H9 (cell line): ENCODE data around the gene ERO1B. TPM values are rescaled to one million over a fixed set of nuclear protein-coding genes. Genes with fewer than 3 reads are reported as not detected.

ENCODE experiments used
- DNase-seq: peaks from one replicate; pipeline ENCODE4 v3.0.0-alpha.2; 2017
- H2AFZ ChIP-seq: one replicate; pipeline ENCODE4 v1.6.1; 2013; ENCODE audit warnings: mild to moderate bottlenecking, low read length, control low read depth, moderate library complexity
- H2AK5ac ChIP-seq: 2 replicates; pipeline ENCODE4 v1.6.1; 2013; ENCODE audit warnings: low read length, control low read depth, mixed read lengths; ENCODE audit not compliant: insufficient read length
- H2BK120ac ChIP-seq: one replicate; pipeline ENCODE4 v1.6.1; 2013; ENCODE audit warnings: low read depth, mild to moderate bottlenecking, low read length, control low read depth, inconsistent platforms; ENCODE audit not compliant: poor library complexity, severe bottlenecking
- H2BK12ac ChIP-seq: 2 replicates; pipeline ENCODE4 v1.6.1; 2013; ENCODE audit warnings: low read length, control low read depth, mixed read lengths, low read depth; ENCODE audit not compliant: insufficient read length
- H2BK15ac ChIP-seq: 2 replicates; pipeline ENCODE4 v1.6.1; 2013; ENCODE audit warnings: low read depth, low read length, control low read depth
- H2BK20ac ChIP-seq: one replicate; pipeline ENCODE4 v1.6.1; 2013; ENCODE audit warnings: low read depth, mild to moderate bottlenecking, low read length, control low read depth, inconsistent platforms; ENCODE audit not compliant: poor library complexity, severe bottlenecking
- H2BK5ac ChIP-seq: 2 replicates; pipeline ENCODE4 v1.6.1; 2013; ENCODE audit warnings: low read length, control low read depth, mixed read lengths; ENCODE audit not compliant: insufficient read length
- H3K14ac ChIP-seq: 2 replicates; pipeline ENCODE4 v1.6.1; 2013; ENCODE audit warnings: low read length, control low read depth; ENCODE audit not compliant: insufficient read depth
- H3K18ac ChIP-seq: 2 replicates; pipeline ENCODE4 v1.6.1; 2013; ENCODE audit warnings: low read depth, mild to moderate bottlenecking, mixed read lengths, low read length, control low read depth; ENCODE audit not compliant: insufficient read length
- H3K23ac ChIP-seq: 2 replicates; pipeline ENCODE4 v1.6.1; 2013; ENCODE audit warnings: low read length, control low read depth, mixed read lengths, low read depth; ENCODE audit not compliant: insufficient read length
- H3K23me2 ChIP-seq: 2 replicates; pipeline ENCODE4 v1.6.1; 2013; ENCODE audit warnings: low read depth, mild to moderate bottlenecking, mixed read lengths, low read length, control low read depth; ENCODE audit not compliant: insufficient read length, poor library complexity, severe bottlenecking
- H3K27ac ChIP-seq: 2 replicates; pipeline ENCODE4 v1.5.1; 2013; ENCODE audit warnings: low read length, control low read depth, mixed read lengths, low read depth; ENCODE audit not compliant: insufficient read length
- H3K27me3 ChIP-seq: 2 replicates; pipeline ENCODE4 v1.6.1; 2013; ENCODE audit warnings: low read length, control low read depth, inconsistent platforms; ENCODE audit not compliant: insufficient read depth
- H3K4ac ChIP-seq: 2 replicates; pipeline ENCODE4 v1.6.1; 2013; ENCODE audit warnings: low read depth, mild to moderate bottlenecking, control low read depth, inconsistent platforms, low read length, moderate library complexity
- H3K4me1 ChIP-seq: 2 replicates; pipeline ENCODE4 v1.6.1; 2013; ENCODE audit warnings: low read length, control low read depth, inconsistent platforms; ENCODE audit not compliant: insufficient read depth
- H3K4me2 ChIP-seq: 2 replicates; pipeline ENCODE4 v1.6.1; 2013; ENCODE audit warnings: low read length, control low read depth, mixed read lengths; ENCODE audit not compliant: insufficient read length, insufficient read depth
- H3K56ac ChIP-seq: 2 replicates; pipeline ENCODE4 v1.6.1; 2013; ENCODE audit warnings: low read depth, mild to moderate bottlenecking, mixed read lengths, low read length, control low read depth; ENCODE audit not compliant: insufficient read length
- H3K79me1 ChIP-seq: 2 replicates; pipeline ENCODE4 v1.6.1; 2013; ENCODE audit warnings: low read depth, mild to moderate bottlenecking, moderate library complexity, low read length, control low read depth, inconsistent platforms; ENCODE audit not compliant: insufficient read depth, poor library complexity, severe bottlenecking
- H3K79me2 ChIP-seq: 2 replicates; pipeline ENCODE4 v1.6.1; 2013; ENCODE audit warnings: low read length, control low read depth, inconsistent platforms; ENCODE audit not compliant: insufficient read depth
- H3K9ac ChIP-seq: 2 replicates; pipeline ENCODE4 v1.6.1; 2013; ENCODE audit warnings: low read length, control low read depth, mixed read lengths; ENCODE audit not compliant: insufficient read length; ENCODE audit errors: extremely low read depth
- H3K9me3 ChIP-seq: one replicate; pipeline ENCODE4 v1.6.1; 2013; ENCODE audit warnings: low read depth, low read length, inconsistent platforms; ENCODE audit not compliant: control insufficient read depth
- H3T11ph ChIP-seq: one replicate; pipeline ENCODE4 v1.6.1; 2013; ENCODE audit warnings: mild to moderate bottlenecking, low read length, control low read depth, inconsistent platforms
- H4K20me1 ChIP-seq: one replicate; pipeline ENCODE4 v1.6.1; 2013; ENCODE audit not compliant: control insufficient read depth, insufficient read length, insufficient read depth
- H4K5ac ChIP-seq: 2 replicates; pipeline ENCODE4 v1.6.1; 2013; ENCODE audit warnings: low read depth, mild to moderate bottlenecking, mixed read lengths, low read length, control low read depth; ENCODE audit not compliant: insufficient read length
- H4K8ac ChIP-seq: replicated peaks from 2 replicates; pipeline ENCODE4 v1.6.1; 2013; ENCODE audit warnings: low read length, control low read depth, mixed read lengths, low read depth; ENCODE audit not compliant: insufficient read length
- H4K91ac ChIP-seq: 2 replicates; pipeline ENCODE4 v1.6.1; 2013; ENCODE audit warnings: low read depth, mild to moderate bottlenecking, moderate library complexity, mixed read lengths, low read length, control low read depth; ENCODE audit not compliant: insufficient read length
- H3K27ac Mint-ChIP-seq, 3 experiments: 2 replicates in 2 of 3; 3 replicates in 1 of 3; pipeline ENCODE4 v1.8.0; 2020 to 2021; ENCODE audit warnings: mixed read lengths in 3 of 3, mild to moderate bottlenecking in 1 of 3, moderate library complexity in 1 of 3
- H3K27me3 Mint-ChIP-seq: 2 replicates; pipeline ENCODE4 v1.8.0; 2021; ENCODE audit warnings: low read depth, mild to moderate bottlenecking, moderate library complexity, mixed read lengths
- H3K36me3 Mint-ChIP-seq, 3 experiments: 2 replicates in 2 of 3; 3 replicates in 1 of 3; pipeline ENCODE4 v1.8.0; 2020 to 2021; ENCODE audit warnings: low read depth in 3 of 3, mixed read lengths in 3 of 3; ENCODE audit not compliant: insufficient read depth in 1 of 3
- H3K4me1 Mint-ChIP-seq, 2 experiments: 2 replicates each; pipeline ENCODE4 v1.8.0; 2020; ENCODE audit warnings: mixed read lengths in 2 of 2
- H3K4me3 Mint-ChIP-seq, 2 experiments: 2 replicates in 1 of 2; 3 replicates in 1 of 2; pipeline ENCODE4 v1.8.0; 2020 to 2021; ENCODE audit warnings: mild to moderate bottlenecking in 2 of 2, mixed read lengths in 2 of 2, moderate library complexity in 1 of 2
- H3K9me3 Mint-ChIP-seq, 2 experiments: 2 replicates in 1 of 2; 3 replicates in 1 of 2; pipeline ENCODE4 v1.8.0; 2020; ENCODE audit warnings: mild to moderate bottlenecking in 2 of 2, mixed read lengths in 2 of 2, moderate library complexity in 1 of 2
- WGBS: extraction: QIAGEN DNeasy Blood & Tissue Kit; methylation state at CpG from one replicate; pipeline ENCODE4 v1.1.7; 2013; ENCODE audit warnings: missing lambda C conversion rate, low lambda C conversion rate, mixed read lengths; ENCODE audit not compliant: insufficient read length; ENCODE audit errors: extremely low coverage; 5-methylcytosine and 5-hydroxymethylcytosine counted together
- total RNA-seq: library from RNA; stranded (reverse); gene quantifications from 2 replicates; pipeline ENCODE4 v1.2.1, GENCODE V29; 2021
- TF ChIP-seq, protein P1 (sequence below): fragments of 200-600 bp; sonication (generic); conservative IDR thresholded peaks from 3 replicates; pipeline ENCODE4 v1.8.0; 2021; ENCODE audit warnings: antibody characterized with exemption, mild to moderate bottlenecking

ERO1B gene
- total RNA-seq, 1 experiment from 2014 or later, result 1.5 TPM

- no peak overlapping the region for H4K8ac ChIP-seq
- H3T11ph ChIP-seq, result no peak overlapping the region
- H2BK20ac ChIP-seq, result no peak overlapping the region
- H2BK12ac ChIP-seq, result no peak overlapping the region
- no peak overlapping the region for H3K18ac ChIP-seq
- no peaks in the 10 kb centered on the region for H3K27me3 ChIP-seq
- Mint-ChIP-seq H3K36me3 (no peaks in the 10 kb centered on the region), H3K4me3 (no peak overlapping the region), H3K27ac (no peak overlapping the region), H3K4me1 (no peaks in the 10 kb centered on the region), H3K27me3 (no peaks in the 10 kb centered on the region), H3K9me3 (no peaks in the 10 kb centered on the region)
- no peak for DNase-seq
- no peak overlapping the region for H4K91ac ChIP-seq
- H3K23me2 ChIP-seq, result no peaks in the 10 kb centered on the region
- no peak overlapping the region for H3K9ac ChIP-seq
- no peak overlapping the region for H2AFZ ChIP-seq
- H3K4me2 ChIP-seq, result no peak overlapping the region
- no peak overlapping the region for H3K23ac ChIP-seq
- no peaks in the 10 kb centered on the region for H3K79me1 ChIP-seq
- H3K9me3 ChIP-seq, result no peaks in the 10 kb centered on the region
- H2AK5ac ChIP-seq, result no peak overlapping the region
- no peak overlapping the region for H4K5ac ChIP-seq
- no peaks in the 10 kb centered on the region for H3K4me1 ChIP-seq
- H3K79me2 ChIP-seq, result no peaks in the 10 kb centered on the region
- H2BK5ac ChIP-seq, result no peak overlapping the region
- TF ChIP-seq, protein P1, sequence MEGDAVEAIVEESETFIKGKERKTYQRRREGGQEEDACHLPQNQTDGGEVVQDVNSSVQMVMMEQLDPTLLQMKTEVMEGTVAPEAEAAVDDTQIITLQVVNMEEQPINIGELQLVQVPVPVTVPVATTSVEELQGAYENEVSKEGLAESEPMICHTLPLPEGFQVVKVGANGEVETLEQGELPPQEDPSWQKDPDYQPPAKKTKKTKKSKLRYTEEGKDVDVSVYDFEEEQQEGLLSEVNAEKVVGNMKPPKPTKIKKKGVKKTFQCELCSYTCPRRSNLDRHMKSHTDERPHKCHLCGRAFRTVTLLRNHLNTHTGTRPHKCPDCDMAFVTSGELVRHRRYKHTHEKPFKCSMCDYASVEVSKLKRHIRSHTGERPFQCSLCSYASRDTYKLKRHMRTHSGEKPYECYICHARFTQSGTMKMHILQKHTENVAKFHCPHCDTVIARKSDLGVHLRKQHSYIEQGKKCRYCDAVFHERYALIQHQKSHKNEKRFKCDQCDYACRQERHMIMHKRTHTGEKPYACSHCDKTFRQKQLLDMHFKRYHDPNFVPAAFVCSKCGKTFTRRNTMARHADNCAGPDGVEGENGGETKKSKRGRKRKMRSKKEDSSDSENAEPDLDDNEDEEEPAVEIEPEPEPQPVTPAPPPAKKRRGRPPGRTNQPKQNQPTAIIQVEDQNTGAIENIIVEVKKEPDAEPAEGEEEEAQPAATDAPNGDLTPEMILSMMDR, result no peak
- WGBS, result no CpG with 5 or more reads among the region's 1 CpG
- H4K20me1 ChIP-seq, result no peaks in the 10 kb centered on the region
- H3K14ac ChIP-seq, result no peak overlapping the region
- H2BK15ac ChIP-seq, result no peak overlapping the region
- no peak overlapping the region for H3K27ac ChIP-seq
- no peak overlapping the region for H2BK120ac ChIP-seq
- no peak overlapping the region for H3K4ac ChIP-seq
- no peak overlapping the region for H3K56ac ChIP-seq
These were observed 30.2 kb downstream of the ERO1B start for GRCh38 chr1:236251587-236251986.
